ENCODE data around the gene PDIA5.

The PDIA5 gene

GRCh38 chr3:123028233-123028828, 38.5 kb upstream of the PDIA5 start:
- peak overlapping the region; percentile 34 for H3K4me3 ChIP-seq (ENCODE audit: low read depth, low read length)
- DNase-seq (ENCODE audit: low read depth), result peak; percentile 66
- peak; percentile 60 for TF ChIP-seq CTCF (IDR thresholded peaks at IDR 0.05; ENCODE audit: low read depth, low read length, missing control alignments)
- in situ Hi-C loops (cut with HindIII; ENCODE audit: low sequenced_read_pairs), result no loop called here

GRCh38 chr3:123031051-123031450, 35.8 kb upstream of the PDIA5 start:
- TF ChIP-seq CTCF (IDR thresholded peaks at IDR 0.05; ENCODE audit: low read depth, low read length, missing control alignments), result no peak

DNA sequence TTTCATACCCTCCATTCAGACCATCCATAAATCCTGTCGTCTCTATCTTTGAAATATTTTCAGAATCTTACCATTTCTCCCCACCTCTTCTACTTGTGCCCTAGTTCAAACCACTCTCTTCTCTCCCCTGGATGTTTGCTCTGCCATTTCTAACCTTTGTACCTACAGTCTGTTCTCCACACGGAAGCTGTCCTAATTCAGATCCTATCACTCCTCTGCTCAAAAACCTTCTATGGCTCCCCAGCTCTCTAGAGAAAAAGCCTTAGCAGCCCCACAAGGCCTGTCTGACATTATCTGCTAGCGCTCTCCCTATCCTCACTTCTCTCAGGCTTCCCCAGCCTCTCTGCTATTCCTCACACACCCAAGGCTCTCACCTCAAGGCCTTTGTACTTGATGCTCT, 34.8 kb upstream of the PDIA5 start:
- in situ Hi-C loops (cut with HindIII; ENCODE audit: low sequenced_read_pairs), result no loop called here
- no peak for DNase-seq (ENCODE audit: low read depth)
- H3K4me3 ChIP-seq (ENCODE audit: low read depth, low read length), result no peak overlapping the region
- no peak for TF ChIP-seq CTCF (IDR thresholded peaks at IDR 0.05; ENCODE audit: low read depth, low read length, missing control alignments)

More at GRCh38 chr3:123031051-123031450, 35.8 kb upstream of the PDIA5 start:
- in situ Hi-C loops (cut with HindIII; ENCODE audit: low sequenced_read_pairs), result no loop called here
- no peak overlapping the region for H3K4me3 ChIP-seq (ENCODE audit: low read depth, low read length)
- no peak for DNase-seq (ENCODE audit: low read depth)

DNA sequence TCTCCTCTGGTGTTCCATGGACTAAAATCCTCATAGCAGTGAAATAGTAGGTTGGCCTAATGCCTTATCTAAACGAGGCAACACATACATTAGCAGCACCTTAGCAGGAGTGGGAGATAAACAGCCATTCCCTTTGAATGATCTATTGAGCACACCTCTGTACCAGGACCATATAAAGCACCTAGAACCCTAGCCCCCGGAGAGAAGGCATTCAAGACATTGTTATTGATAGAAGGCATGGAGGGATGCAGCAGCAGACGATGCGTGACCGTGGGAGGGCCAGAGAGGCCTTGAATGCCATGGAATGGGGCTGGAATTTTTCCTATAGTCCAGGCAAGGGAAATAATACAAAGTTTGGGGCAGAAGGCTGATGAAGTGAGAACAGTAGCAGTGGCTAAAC, 32.7 kb upstream of the PDIA5 start:
- no peak overlapping the region for H3K4me3 ChIP-seq (ENCODE audit: low read depth, low read length)
- in situ Hi-C loops (cut with HindIII; ENCODE audit: low sequenced_read_pairs), result no loop called here
- no peak for DNase-seq (ENCODE audit: low read depth)
- no peak for TF ChIP-seq CTCF (IDR thresholded peaks at IDR 0.05; ENCODE audit: low read depth, low read length, missing control alignments)

GRCh38 chr3:123034996-123035395, 31.8 kb upstream of the PDIA5 start:
- TF ChIP-seq CTCF (IDR thresholded peaks at IDR 0.05; ENCODE audit: low read depth, low read length, missing control alignments), result no peak
- in situ Hi-C loops (cut with HindIII; ENCODE audit: low sequenced_read_pairs), result no loop called here
- no peak for DNase-seq (ENCODE audit: low read depth)
- no peak overlapping the region for H3K4me3 ChIP-seq (ENCODE audit: low read depth, low read length)

DNA sequence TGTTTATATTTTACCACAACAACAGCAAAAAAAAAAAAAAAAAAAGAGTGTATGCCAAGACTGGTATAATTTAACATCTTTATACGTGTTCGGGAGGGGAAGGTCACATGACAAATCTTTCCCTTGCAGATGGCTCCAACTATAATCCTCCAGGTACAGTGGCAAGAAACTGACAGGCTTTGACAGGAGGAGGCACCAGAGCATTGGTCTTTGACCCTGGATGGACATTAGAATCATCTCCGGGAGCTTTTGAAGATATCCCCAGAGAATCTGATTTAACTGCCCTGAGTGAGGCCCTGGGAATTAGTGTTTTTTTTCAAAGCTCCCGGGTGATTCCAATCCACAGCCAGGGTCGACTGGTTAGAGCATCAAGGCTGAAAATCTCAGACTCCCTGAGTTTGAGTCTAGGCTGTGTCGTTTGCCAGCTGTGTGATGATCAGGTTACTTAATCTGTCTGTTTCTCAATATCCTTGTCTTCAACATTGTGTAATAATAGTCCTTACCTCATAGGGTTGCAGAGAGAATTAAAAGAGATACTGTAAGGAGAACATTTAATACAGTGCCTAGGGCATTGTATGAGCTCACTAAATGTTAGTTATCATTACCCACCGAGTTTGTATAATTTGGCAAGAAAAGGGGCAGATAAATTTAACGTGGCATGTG, 30.3 kb upstream of the PDIA5 start:
- in situ Hi-C loops (cut with HindIII; ENCODE audit: low sequenced_read_pairs), result no loop called here
- TF ChIP-seq CTCF (IDR thresholded peaks at IDR 0.05; ENCODE audit: low read depth, low read length, missing control alignments), result no peak
- no peak overlapping the region for H3K4me3 ChIP-seq (ENCODE audit: low read depth, low read length)
- DNase-seq (ENCODE audit: low read depth), result no peak

Data from astrocyte of the cerebellum (primary cell).